GM21786 (cell line): ENCODE data around the gene ARVCF.
"Not testable (repeated sequence)": the region's sequence is repeated elsewhere in the genome, so short reads cannot be mapped to it uniquely, and the experiment has no call there.

ENCODE experiments used
- ATAC-seq: cut with Tn5 transposase; IDR thresholded peaks from one replicate; pipeline ENCODE4 v1.9.1; 2021; ENCODE audit not compliant: unreplicated experiment

ARVCF gene

GRCh38 chr22:19940536-19941364 lies 75.9 kb downstream of the ARVCF start:
- ATAC-seq = no peak

- ATAC-seq = no peak
These were observed 78.8 kb downstream of the ARVCF start for GRCh38 chr22:19937616-19938473.

GRCh38 chr22:19936513-19936912 lies 80.1 kb downstream of the ARVCF start:
- no peak for ATAC-seq

GRCh38 chr22:19935123-19935718 lies 81.4 kb downstream of the ARVCF start:
- ATAC-seq = not testable (repeated sequence)

GRCh38 chr22:19933341-19934241 lies 83.0 kb downstream of the ARVCF start:
- ATAC-seq = no peak

GRCh38 chr22:19932367-19933206 lies 84.0 kb downstream of the ARVCF start:
- no peak for ATAC-seq

- ATAC-seq = no peak
These were observed 85.1 kb downstream of the ARVCF start for GRCh38 chr22:19931514-19931913.

GRCh38 chr22:19930551-19931486 lies 85.8 kb downstream of the ARVCF start:
- ATAC-seq = no peak

- no peak for ATAC-seq
These were observed 86.8 kb downstream of the ARVCF start for GRCh38 chr22:19929586-19930550.

- ATAC-seq = no peak
These were observed 88.4 kb downstream of the ARVCF start for GRCh38 chr22:19928207-19928606.

- no peak for ATAC-seq
These were observed 88.9 kb downstream of the ARVCF start for GRCh38 chr22:19927696-19928095.

- not testable (repeated sequence) for ATAC-seq
These were observed 90.6 kb downstream of the ARVCF start for GRCh38 chr22:19926028-19926427.

- ATAC-seq = no peak
These were observed 92.6 kb downstream of the ARVCF start for GRCh38 chr22:19923914-19924513.

GRCh38 chr22:19921544-19922081 lies 95.0 kb downstream of the ARVCF start:
- no peak for ATAC-seq
